CD14-positive monocyte (primary cell): Measurements from ENCODE around the gene PMF1. TPM values are rescaled to one million over a fixed set of nuclear protein-coding genes. Genes with fewer than 3 reads are reported as not detected.

Source experiments
- DNase-seq, 3 donors: peaks; one replicate each; pipeline ENCODE4 v3.0.0-alpha.2; 2011 to 2022
- H2AFZ ChIP-seq: 2 replicates; pipeline ENCODE4 v1.6.0; 2012; ENCODE audit warnings: mild to moderate bottlenecking, low read depth, low read length, inconsistent platforms; ENCODE audit not compliant: insufficient read depth, poor library complexity, severe bottlenecking
- H3K27ac ChIP-seq, 2 donors: 1 replicate in 1 of 2; 2 replicates in 1 of 2; pipeline ENCODE4 v1.5.1; 2012 to 2013; ENCODE audit warnings: low read length in 2 of 2, control low read depth in 1 of 2, inconsistent platforms in 1 of 2, low read depth in 1 of 2, mild to moderate bottlenecking in 1 of 2
- H3K27me3 ChIP-seq, 2 donors: one replicate each; pipeline versions ENCODE4 v1.6.0 to v1.6.1; 2011 to 2013; ENCODE audit warnings: low read length in 2 of 2; ENCODE audit not compliant: control insufficient read depth in 2 of 2, insufficient read depth in 2 of 2
- H3K36me3 ChIP-seq, 2 donors: replicated peaks in 1 of 2; 1 replicate in 1 of 2; 2 replicates in 1 of 2; pipeline versions ENCODE4 v1.5.1 to v1.6.1; 2012 to 2013; ENCODE audit warnings: low read length in 2 of 2, control low read depth in 1 of 2, inconsistent platforms in 1 of 2, mild to moderate bottlenecking in 1 of 2; ENCODE audit not compliant: insufficient read depth in 2 of 2, control insufficient read depth in 1 of 2
- H3K4me1 ChIP-seq, 2 donors: 1 replicate in 1 of 2; 2 replicates in 1 of 2; pipeline versions ENCODE4 v1.5.1 to v1.6.1; 2012 to 2013; ENCODE audit warnings: low read length in 2 of 2, control low read depth in 1 of 2, inconsistent platforms in 1 of 2, mild to moderate bottlenecking in 1 of 2, moderate library complexity in 1 of 2; ENCODE audit not compliant: insufficient read depth in 2 of 2, control insufficient read depth in 1 of 2
- H3K4me2 ChIP-seq: replicated peaks from 2 replicates; pipeline ENCODE3; 2012; ENCODE audit warnings: low read length, moderate library complexity, mild to moderate bottlenecking; ENCODE audit not compliant: poor library complexity, severe bottlenecking; ENCODE audit errors: extremely low read depth
- H3K4me3 ChIP-seq, 3 experiments: fragments of 200-600 bp in 1 of 3; sonication (generic) in 1 of 3; replicated peaks in 1 of 3; 1 replicate in 2 of 3; 2 replicates in 1 of 3; pipeline ENCODE4 v1.5.1; 2011 to 2013; ENCODE audit warnings: low read length in 3 of 3, mild to moderate bottlenecking in 3 of 3, control low read depth in 2 of 3, low read depth in 2 of 3, inconsistent platforms in 1 of 3, moderate library complexity in 1 of 3
- H3K79me2 ChIP-seq: 2 replicates; pipeline ENCODE4 v1.6.0; 2012; ENCODE audit warnings: mild to moderate bottlenecking, control low read depth, inconsistent platforms, low read length, moderate library complexity; ENCODE audit not compliant: insufficient read depth
- H3K9ac ChIP-seq: 2 replicates; pipeline ENCODE4 v1.6.0; 2017; ENCODE audit warnings: low read length, mild to moderate bottlenecking; ENCODE audit not compliant: insufficient read depth, poor library complexity, severe bottlenecking
- H3K9me3 ChIP-seq, 2 donors: replicated peaks in 1 of 2; 1 replicate in 1 of 2; 2 replicates in 1 of 2; pipeline versions ENCODE4 v1.5.1 to v1.6.1; 2012 to 2013; ENCODE audit warnings: low read length in 2 of 2, control low read depth in 1 of 2; ENCODE audit not compliant: control insufficient read depth in 1 of 2, insufficient read depth in 1 of 2
- H4K20me1 ChIP-seq: 2 replicates; pipeline ENCODE4 v1.6.0; 2012; ENCODE audit warnings: mild to moderate bottlenecking, low read length, control low read depth, moderate library complexity; ENCODE audit not compliant: insufficient read depth
- H3K27ac Mint-ChIP-seq, 7 donors: one replicate each; pipeline ENCODE4 v1.8.0; 2020; ENCODE audit warnings: mild to moderate bottlenecking in 7 of 7, mixed read lengths in 7 of 7, moderate library complexity in 6 of 7, inconsistent platforms in 2 of 7
- H3K27me3 Mint-ChIP-seq, 3 donors: one replicate each; pipeline ENCODE4 v1.8.0; 2021 to 2022; ENCODE audit warnings: low read depth in 3 of 3, mild to moderate bottlenecking in 3 of 3, mixed read lengths in 3 of 3, moderate library complexity in 3 of 3, inconsistent platforms in 1 of 3
- H3K36me3 Mint-ChIP-seq, 2 donors: one replicate each; pipeline ENCODE4 v1.8.0; 2020; ENCODE audit warnings: mixed read lengths in 2 of 2, inconsistent platforms in 1 of 2, mild to moderate bottlenecking in 1 of 2
- H3K4me1 Mint-ChIP-seq: one replicate; pipeline ENCODE4 v1.8.0; 2020; ENCODE audit warnings: mild to moderate bottlenecking, mixed read lengths
- H3K4me3 Mint-ChIP-seq, 2 donors: one replicate each; pipeline ENCODE4 v1.8.0; 2020; ENCODE audit warnings: mild to moderate bottlenecking in 2 of 2, mixed read lengths in 2 of 2, moderate library complexity in 1 of 2
- H3K9me3 Mint-ChIP-seq, 7 donors: one replicate each; pipeline ENCODE4 v1.8.0; 2020 to 2022; ENCODE audit warnings: mixed read lengths in 7 of 7, mild to moderate bottlenecking in 6 of 7, moderate library complexity in 6 of 7, inconsistent platforms in 2 of 7
- CTCF ChIP-seq: fragments of 200-600 bp; IDR thresholded peaks from one replicate; pipeline ENCODE4 v1.8.0; 2022; ENCODE audit warnings: antibody characterized with exemption, mild to moderate bottlenecking
- WGBS: methylation state at CpG from one replicate; pipeline ENCODE4 v1.1.5; 2013; ENCODE audit warnings: missing lambda C conversion rate; ENCODE audit not compliant: insufficient coverage; 5-methylcytosine and 5-hydroxymethylcytosine counted together
- intact Hi-C, 2 donors: fragments of 100-400 bp; cut with micrococcal nuclease; formaldehyde crosslinking; loops; one replicate each; pipeline versions ENCODE4 v1.15.0 to v1.15.1; 2023
- polyA plus RNA-seq, 3 donors: library from polyadenylated mRNA; depleted of rRNA in 1 of 3; unstranded in 2 of 3; stranded (reverse) in 1 of 3; fragments of 300-500 nt in 2 of 3; fragments of >200 nt in 1 of 3; fragmentation: Illumina TruSeq in 2 of 3; gene quantifications; 1 replicate in 2 of 3; 2 replicates in 1 of 3; pipeline ENCODE4 v1.2.3, GENCODE V29; 2012 to 2021

The PMF1 gene
- polyA plus RNA-seq, 3 donors: 83.7 to 90.4 (median 86.1) TPM

GRCh38 chr1:156233426-156234127 lies 20.8 kb downstream of the PMF1 start:
- Mint-ChIP-seq H3K27ac (peak overlapping the region in 3 of 7 donors; percentile 26 to 53 (median 28)), H3K4me3 (no peak overlapping the region), H3K9me3 (peaks cover 0 to 1% (median 0%) of the 10 kb centered on the region in 7 donors), H3K36me3 (peaks cover 61 to 86% of the 10 kb centered on the region in 2 donors), H3K4me1 (no peaks in the 10 kb centered on the region), H3K27me3 (peaks cover 0 to 3% (median 0%) of the 10 kb centered on the region in 3 donors)
- peaks cover 50 to 87% of the 10 kb centered on the region in 2 donors for H3K36me3 ChIP-seq
- no peaks in the 10 kb centered on the region for H3K9me3 ChIP-seq
- no peaks in the 10 kb centered on the region for H3K27me3 ChIP-seq
- H3K9ac ChIP-seq: no peak overlapping the region
- no peak overlapping the region for H3K4me2 ChIP-seq
- H3K4me3 ChIP-seq: no peak overlapping the region
- intact Hi-C loops: no loop called here
- WGBS: 100% methylated on average over 1 of the region's 5 CpGs
- DNase-seq: no peak
- no peaks in the 10 kb centered on the region for H3K4me1 ChIP-seq
- H4K20me1 ChIP-seq: no peaks in the 10 kb centered on the region
- TF ChIP-seq CTCF: no peak
- H3K79me2 ChIP-seq: no peaks in the 10 kb centered on the region
- no peak overlapping the region for H3K27ac ChIP-seq
- H2AFZ ChIP-seq: no peak overlapping the region

- Histone ChIP-seq H2AFZ (no peak overlapping the region), H3K9me3 (no peaks in the 10 kb centered on the region), H3K27ac (no peak overlapping the region), H3K9ac (no peak overlapping the region), H3K4me2 (no peak overlapping the region), H4K20me1 (no peaks in the 10 kb centered on the region), H3K27me3 (no peaks in the 10 kb centered on the region), H3K79me2 (no peaks in the 10 kb centered on the region), H3K4me3 (no peak overlapping the region), H3K36me3 (peaks cover 61 to 88% of the 10 kb centered on the region in 2 donors), H3K4me1 (no peaks in the 10 kb centered on the region)
- H3K4me1 Mint-ChIP-seq: no peaks in the 10 kb centered on the region
- peak overlapping the region in 1 of 7 donors; percentile 41 for H3K27ac Mint-ChIP-seq
- H3K4me3 Mint-ChIP-seq: no peak overlapping the region
- 97% methylated on average over 12 of the region's 12 CpGs for WGBS
- DNase-seq: no peak
- H3K27me3 Mint-ChIP-seq: peaks cover 0 to 3% (median 2%) of the 10 kb centered on the region in 3 donors
- intact Hi-C loops: no loop called here
- H3K36me3 Mint-ChIP-seq: peaks cover 71 to 89% of the 10 kb centered on the region in 2 donors
- no peak for TF ChIP-seq CTCF
- no peaks in the 10 kb centered on the region for H3K9me3 Mint-ChIP-seq
Observed at GRCh38 chr1:156236164-156236563, 23.4 kb downstream of the PMF1 start.
